GM21723 (cell line): Measurements from ENCODE around the gene BTRC.
"Not testable (repeated sequence)": the region's sequence is repeated elsewhere in the genome, so short reads cannot be mapped to it uniquely, and the experiment has no call there.

Source experiments
- ATAC-seq: cut with Tn5 transposase; IDR thresholded peaks from one replicate; pipeline ENCODE4 v1.9.1; 2021; ENCODE audit warnings: mild to moderate bottlenecking, moderate library complexity; ENCODE audit not compliant: unreplicated experiment

BTRC gene

DNA sequence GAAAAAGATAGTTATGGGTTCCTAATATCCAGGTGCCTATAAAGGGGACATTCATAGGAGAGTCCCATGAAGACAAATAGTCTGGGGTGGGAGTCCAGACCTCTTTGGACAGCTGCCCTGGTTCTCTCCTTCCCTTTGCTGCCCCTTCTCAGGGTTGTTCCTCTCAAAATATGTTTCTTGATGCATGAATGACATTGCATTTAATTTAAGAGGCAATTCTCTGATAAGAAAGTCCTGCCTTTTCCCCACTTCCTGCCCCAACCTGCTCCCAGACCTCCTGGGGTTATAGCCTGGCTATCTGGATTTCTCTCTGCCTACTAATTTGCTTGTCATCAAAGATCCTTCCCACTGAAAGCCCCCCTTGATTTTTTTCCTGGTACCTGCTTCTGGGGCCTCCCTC lies 12.5 kb upstream of the BTRC start:
- no peak for ATAC-seq

DNA sequence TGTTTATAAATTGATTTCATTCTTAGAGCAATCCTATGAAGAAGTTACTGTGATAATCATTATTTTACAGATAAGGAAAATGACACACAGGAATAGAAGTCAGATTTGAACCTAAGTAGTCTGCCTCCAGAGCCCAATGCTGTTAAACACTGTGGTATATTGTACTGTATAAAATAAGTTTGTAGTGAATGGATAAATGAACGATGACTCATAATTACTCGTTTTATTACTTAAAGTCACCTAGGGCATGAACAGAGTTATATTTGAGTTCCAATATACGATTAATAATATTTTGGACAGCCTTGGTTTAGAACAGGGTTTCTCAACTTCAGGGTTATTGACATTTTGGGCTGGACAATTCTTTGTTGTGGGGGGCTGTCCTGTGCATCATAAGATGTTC lies 7.8 kb upstream of the BTRC start:
- no peak for ATAC-seq

DNA sequence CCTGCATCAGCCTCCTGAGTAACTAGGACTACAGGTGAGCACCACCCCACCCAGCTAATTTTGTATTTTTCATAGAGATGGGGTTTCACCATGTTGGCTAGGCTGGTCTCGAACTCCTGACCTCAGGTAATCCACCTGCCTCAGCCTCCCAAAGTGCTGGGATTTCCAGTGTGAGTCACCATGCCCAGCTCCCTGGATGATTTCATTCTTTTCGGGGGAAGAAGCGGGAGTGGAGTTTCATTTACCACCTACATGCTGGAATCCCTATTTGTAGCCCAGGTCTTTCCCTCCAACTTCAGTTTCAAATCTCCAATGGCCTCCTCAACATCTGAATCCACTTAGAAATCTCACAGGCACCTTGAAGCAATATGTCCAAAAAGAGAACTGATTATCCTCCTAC lies 2.9 kb upstream of the BTRC start:
- ATAC-seq: no peak

DNA sequence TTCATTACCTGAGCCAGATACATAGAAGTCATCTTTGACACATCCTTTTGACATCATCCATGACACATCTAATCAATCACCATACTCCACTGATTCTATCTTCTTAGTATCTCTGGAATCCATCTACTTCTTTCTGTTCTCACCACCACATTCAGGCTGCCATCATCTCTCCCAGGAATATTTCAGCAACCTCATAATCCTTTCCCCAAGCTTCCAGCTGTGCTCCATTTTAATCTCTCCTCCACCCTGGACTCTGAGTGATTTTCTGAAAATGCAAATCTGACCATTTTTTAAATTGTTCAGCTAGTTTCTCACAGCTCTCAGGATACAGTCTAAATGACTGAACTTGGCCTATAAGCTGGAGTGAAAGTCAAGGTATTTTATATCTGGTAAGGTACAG lies 2.5 kb upstream of the BTRC start:
- no peak for ATAC-seq

DNA sequence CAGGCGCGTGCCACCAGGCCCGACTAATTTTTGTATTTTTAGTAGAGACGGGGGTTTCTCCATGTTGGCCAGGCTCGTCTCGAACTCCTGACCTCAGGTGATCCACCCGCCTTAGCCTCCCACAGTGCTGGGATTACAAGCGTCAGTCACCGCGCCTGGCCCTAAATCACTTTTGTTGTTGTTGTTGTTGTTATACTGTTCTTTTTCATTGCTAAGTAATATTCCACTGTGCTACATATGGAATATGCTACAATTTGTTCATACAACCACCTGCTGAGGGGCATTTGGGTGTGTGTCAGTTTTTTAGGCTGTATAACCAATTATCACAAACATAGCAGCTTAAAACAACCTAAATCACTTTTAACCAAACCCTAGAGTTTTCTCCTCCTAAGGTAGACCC lies 1.1 kb upstream of the BTRC start:
- ATAC-seq: not testable (repeated sequence)

DNA sequence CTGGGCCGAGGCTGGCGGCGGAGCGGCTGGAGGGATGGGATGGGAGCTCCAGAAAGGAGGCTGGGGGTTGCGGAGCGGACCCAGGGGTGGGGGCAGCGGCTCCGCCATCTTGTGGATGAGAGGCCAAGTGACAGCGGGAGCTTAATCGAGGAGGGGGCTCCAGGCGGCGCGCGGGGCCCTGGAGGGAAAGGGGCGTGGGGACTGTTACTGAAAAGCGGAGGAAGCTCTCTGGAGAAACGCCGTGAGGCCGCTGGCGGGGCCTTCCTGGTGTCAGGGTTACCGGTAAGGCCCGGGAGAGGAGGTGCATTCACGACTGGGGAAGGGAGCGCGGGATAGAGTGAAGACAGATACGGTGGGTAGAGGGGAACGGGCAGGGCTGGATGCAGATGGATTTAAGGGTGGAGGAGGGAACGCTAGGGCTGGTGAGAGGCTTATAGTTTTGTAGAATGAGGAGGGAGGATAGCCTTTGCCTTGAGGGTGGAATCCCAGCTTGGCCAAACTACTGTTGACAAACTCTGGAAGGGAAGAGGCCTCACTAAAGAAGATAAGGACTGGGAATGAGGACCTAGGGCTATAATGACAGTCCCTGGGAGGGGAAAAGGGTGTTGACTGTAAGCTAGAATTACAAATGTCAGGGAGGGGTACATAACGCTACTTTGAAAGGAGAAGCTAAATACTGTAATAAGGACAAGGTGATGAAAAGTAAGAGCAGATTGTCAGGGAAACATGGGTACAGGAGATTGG lies 535 bp downstream of the BTRC start:
- peak; percentile 28 for ATAC-seq

DNA sequence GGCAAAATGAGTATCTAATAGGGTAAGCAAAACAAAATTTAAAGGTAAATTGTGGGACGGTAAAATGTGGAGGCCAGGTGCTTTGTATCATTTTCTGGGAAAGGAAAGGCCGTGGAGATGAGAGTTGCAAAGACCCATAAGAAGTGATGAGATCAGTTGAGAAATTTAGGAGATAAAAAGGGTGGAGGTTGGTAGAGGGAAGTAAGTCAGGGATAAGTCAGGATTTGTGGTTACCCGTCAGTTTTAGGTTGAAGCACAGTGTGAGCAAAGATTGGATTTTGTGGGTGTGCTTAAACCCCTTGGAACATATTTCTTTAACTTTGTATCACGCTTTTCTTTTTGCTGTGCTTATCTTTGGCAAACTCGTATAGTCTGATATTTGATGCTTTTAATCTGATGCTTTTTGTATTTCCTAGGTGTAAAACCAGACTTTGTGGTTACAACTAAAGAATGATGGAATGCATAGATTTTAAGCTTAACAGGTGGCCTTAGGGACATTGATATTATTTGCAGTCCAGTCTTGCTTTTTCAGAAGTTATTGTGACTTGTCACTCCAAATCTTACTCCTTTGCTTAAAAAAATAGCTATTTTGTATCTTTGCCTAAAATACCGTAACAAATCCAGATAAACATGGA lies 1.2 kb downstream of the BTRC start:
- ATAC-seq: no peak

DNA sequence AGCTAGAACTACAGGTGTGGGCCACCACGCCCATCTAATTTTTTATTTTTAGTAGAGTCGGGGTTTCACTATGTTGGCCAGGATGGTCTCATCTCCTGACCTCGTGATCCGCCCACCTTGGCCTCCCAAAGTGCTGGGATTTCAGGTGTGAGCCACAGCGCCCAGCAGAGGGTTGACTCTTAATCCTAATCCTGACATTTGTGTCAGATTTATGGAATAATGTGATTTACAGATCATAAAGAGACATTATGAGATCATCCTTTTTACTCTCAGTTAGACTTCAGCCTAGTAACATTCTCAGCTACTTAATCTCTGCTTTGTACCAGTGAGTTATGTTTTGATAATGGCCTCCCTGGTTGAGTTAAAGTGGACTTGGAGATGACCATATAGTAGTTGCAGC lies 2.2 kb downstream of the BTRC start:
- ATAC-seq: no peak

DNA sequence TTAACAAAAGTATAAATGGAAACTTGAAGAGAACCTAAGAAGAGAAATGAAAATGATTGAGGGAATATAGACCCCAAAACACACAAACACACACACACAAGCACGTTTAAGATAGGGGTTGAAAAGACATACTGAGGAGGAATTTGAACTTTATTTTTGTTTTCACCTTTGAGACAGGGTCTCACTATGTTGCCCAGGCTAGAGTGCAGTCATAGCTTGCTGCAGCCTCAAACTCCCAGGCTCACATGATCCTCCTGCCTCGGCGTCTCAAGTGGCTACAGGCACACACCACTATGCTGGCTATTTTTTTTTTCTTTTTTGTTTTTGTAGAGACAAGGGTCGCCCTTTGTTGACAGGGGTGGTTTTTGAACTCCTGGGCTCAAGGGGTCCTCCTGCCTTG lies 4.0 kb downstream of the BTRC start:
- no peak for ATAC-seq

DNA sequence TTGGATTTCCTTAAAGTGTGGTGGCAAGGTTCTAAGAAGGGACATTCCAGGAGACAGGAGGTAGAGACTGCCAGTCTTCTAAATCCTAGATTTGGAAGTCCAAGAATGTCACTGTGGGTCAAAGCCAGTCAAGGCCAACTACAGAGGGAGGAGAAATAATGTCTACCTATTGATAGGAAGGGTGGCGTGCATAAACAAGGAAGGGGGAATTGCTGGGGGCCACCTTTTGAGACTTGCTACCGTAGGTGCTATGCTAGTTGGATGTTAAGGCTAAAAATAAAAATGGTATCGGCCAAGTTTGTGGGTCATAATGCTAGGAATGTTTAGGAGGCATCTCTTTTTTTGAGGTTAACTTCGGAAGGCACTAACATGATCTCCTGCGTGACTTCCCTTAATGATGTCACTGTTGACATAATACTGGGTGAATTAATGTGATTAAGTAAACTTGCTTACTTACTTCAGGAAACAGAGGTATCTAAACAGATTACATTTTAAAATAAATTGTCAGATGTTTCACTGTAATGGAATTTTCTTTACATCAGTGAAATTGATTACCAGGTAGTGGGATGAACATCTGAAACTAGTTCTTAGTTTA lies 4.8 kb downstream of the BTRC start:
- no peak for ATAC-seq

DNA sequence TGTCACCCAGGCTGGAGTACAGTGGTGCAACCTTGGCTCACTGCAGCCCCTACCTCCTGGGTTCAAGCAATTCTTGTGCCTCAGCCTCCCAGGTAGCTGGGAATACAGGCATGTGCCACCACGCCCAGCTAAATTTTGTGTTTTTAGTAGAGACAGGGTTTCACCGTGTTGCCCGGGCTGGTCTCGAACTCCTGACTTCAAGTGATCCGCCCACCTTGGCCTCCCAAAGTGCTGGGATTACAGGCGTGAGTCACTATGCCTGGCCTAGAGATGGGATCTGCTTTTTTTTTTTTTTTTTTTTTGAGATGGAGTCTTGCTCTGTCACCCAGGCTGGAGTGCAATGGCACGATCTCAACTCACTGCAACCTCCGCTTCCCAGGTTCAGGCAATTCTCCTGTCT lies 6.1 kb downstream of the BTRC start:
- ATAC-seq: not testable (repeated sequence)

DNA sequence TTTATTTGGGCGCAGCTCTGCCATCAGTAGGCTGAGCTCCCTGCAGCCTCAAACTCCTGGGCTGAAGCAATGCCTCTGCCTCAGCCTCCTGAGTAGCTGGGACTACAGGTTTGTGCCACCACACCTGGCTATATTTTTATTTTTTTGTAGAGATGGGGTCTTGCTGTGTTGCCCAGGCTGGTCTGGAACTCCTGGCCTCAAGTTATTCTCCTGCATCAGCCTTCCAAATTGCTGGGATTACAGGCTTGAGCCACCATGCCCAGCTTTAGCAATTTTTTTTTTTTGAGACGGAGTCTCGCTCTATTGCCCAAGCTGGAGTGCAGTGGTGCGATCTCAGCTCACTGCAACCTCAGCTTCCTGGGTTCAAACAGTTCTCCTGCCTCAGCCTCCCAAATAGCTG lies 6.9 kb downstream of the BTRC start:
- ATAC-seq: not testable (repeated sequence)

DNA sequence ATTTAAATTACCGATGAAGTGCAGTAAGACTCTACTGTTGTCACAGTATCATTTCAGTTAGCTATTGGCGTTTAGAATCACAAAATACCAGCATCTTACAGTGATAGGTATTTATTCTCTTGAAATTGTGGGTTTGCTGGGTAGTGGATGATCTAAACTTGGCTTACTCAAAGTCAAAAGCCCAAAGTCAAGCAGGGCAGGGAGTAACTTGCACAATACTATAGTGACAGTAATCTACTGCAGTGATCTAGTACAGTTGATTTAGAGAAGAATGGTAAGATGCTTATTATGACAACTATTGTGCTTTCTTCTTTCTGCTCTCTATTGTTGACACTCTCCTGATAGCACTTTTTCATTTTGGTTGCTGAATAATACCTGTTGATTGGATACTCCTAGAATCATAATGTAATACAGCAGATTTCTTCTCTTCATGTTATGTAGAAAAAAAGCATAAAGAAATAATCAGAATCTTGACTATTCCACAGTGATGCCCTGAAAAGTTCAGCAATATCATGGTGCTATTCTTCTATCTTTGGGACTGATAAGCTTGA lies 10.0 kb downstream of the BTRC start:
- ATAC-seq: no peak

DNA sequence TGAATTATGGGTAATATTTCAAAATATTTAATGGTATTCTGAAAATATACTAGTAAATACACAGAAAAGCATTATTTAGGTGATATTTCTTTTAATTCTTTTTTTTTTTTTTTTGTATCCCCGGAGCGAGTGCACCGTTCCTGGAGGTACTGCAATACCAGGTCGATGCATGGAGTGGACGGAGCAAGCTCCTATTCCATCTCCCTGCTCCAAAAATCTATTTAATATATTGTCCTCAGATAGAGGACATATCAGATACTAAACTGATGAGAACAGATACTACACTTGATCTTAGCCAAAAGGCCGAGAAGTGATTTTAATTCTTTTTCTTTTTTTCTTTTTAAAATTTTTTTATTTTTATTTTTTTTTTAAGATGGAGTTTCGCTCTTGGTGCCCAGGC lies 10.8 kb downstream of the BTRC start:
- no peak for ATAC-seq

DNA sequence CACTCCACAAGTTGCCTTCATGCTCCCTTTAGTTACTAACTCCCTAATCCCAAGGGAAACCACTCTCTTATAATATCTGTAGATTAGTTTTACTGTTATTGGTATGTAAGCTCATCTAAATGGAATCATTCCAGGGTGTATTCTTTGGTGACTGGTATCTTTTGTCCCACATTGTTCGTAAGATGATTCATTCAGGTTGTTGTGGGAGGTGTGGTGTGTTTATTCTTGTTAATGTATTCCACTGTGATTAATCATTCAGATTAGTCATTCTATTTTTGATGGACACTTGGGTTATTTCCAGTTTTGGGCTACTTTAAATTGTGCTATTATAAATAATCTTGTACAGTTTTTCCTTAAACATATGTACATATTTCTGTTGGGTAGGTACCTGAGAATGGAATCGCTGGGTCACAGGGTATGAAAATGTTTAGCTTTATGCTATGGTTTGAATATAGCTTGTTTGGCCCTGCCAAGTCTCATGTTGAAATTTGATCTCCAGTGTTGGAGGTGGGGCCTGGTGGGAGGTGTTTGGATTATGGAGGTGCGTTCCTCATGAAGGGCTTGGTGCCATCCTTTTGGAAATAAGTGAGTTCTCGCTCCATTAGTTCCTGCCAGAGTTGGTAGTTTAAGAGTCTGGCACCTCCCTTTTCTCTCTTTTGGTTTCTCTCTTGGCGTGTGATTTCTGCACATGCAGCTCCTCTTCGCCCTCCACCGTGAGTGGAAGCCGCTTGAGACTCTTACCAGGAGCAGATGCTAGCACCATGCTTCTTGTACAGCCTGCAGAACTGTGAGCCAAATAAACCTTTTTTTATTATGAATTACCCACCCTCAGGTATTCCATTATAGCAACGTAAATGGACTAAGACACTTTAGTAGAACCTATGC lies 13.8 kb downstream of the BTRC start:
- no peak for ATAC-seq

DNA sequence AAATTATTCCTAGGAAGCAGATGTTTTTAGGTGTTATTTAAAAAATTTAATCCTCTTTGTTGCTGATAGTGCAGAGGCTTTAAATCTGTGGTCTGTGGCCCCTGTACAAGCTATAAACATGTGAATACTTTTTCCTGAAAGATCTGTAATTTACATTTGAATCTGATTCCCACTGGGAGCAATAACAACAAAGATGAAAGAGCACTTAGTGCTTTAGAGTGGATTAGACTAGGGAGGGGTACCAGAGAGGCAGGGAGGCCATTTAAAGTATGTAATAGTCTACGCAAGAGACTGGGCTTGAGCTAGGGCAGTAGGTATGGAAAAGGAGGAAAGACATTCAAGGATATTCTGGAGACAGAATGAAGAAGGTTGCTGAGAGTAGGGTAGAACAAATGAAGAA lies 19.1 kb downstream of the BTRC start:
- ATAC-seq: no peak

DNA sequence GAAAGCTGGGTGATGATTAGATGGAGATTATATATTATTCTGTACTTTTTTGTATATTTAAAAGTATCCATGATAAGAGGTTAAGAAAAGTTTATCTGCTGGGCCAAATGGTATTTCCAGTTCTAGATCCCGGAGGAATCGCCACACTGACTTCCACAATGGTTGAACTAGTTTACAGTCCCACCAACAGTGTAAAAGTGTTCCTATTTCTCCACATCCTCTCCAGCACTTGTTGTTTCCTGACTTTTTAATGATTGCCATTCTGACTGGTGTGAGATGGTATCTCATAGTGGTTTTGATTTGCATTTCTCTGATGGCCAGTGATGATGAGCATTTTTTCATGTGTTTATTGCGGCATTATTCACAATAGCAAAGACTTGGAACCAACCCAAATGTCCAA lies 20.0 kb downstream of the BTRC start:
- not testable (repeated sequence) for ATAC-seq

DNA sequence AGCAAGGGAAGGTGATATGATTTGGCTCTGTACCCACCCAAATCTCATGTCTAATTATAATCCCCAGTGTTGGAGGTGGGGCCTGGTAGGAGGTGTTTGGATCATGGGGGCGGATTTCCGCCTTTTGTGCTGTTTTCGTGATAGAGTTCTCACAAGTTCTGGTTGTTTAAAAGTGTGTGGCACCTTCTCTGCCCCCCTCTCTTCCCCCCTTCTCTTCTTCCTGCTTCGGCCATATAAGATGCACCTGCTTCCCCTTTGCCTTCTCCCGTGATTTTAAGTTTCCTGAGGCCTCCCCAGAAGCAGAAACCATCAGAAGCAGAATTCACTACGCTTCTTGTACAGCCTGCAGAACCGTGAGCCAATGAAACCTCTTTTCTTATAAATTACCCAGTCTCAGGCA lies 21.1 kb downstream of the BTRC start:
- no peak for ATAC-seq

DNA sequence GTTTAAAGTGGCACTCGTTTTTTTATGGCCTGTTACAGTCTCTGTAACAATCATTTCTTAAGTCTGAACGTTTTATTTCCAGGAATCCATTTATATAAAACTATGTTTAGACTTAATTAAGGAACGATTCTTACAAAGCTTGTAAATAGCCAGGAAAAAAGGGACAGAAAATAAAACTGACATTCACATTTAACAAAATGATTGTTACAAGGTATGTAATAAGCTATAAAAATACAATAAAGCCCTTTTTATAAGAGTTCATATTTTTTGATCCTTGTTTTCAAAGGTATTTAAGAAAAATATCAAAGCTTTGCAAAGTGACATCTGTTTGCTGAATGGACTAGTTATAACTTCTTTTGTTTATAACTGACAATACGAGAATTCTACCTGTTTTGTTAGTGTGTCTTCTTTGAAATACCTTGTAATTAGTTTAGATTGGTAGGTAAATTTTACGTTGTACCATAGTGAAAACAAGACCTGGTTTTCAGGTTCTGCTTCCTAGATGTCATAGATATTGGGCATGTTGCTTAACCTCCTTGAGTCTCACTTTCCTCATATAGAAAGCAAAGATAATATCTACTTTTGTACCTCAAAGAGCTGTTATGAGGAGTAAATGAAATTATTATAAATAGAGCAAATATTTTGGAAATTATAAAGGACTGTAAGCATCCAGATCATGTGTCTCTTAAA lies 25.8 kb downstream of the BTRC start:
- ATAC-seq: no peak

DNA sequence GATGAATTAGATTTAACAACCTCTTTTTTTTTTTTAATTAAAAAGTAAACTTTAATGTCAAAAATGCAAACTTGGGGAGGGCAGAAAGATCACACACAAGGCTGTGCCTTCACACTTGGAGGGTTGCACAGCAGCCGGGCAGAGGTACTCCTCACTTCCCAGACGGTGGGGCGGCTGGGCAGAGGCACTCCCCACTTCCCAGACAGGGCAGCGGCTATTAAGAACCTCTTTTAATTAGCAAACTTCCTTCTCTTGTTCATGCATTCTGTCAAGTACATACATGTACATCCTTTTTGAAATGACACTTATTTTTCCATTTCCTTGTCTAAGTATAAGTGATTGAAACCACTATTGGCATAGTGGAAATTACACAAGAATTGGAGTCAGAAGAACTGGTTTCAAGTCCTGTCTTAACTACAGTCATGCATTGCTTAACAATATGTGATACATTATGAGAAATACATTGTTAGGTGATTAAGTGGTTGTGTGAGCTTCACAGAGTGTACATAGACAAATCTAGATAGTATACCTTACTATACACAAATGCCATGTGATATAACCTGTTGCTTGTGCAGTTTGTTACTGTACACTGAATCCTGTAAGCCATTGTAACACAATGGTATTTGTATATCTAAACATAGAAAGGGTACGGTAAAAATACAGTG lies 26.5 kb downstream of the BTRC start:
- no peak for ATAC-seq
